GM21381 (cell line): ENCODE results near the gene WSCD1.

Experiments used
- ATAC-seq: cut with Tn5 transposase; IDR thresholded peaks from one replicate; pipeline ENCODE4 v1.9.1; 2021; ENCODE audit warnings: mild to moderate bottlenecking, moderate library complexity; ENCODE audit not compliant: unreplicated experiment

The WSCD1 gene

DNA sequence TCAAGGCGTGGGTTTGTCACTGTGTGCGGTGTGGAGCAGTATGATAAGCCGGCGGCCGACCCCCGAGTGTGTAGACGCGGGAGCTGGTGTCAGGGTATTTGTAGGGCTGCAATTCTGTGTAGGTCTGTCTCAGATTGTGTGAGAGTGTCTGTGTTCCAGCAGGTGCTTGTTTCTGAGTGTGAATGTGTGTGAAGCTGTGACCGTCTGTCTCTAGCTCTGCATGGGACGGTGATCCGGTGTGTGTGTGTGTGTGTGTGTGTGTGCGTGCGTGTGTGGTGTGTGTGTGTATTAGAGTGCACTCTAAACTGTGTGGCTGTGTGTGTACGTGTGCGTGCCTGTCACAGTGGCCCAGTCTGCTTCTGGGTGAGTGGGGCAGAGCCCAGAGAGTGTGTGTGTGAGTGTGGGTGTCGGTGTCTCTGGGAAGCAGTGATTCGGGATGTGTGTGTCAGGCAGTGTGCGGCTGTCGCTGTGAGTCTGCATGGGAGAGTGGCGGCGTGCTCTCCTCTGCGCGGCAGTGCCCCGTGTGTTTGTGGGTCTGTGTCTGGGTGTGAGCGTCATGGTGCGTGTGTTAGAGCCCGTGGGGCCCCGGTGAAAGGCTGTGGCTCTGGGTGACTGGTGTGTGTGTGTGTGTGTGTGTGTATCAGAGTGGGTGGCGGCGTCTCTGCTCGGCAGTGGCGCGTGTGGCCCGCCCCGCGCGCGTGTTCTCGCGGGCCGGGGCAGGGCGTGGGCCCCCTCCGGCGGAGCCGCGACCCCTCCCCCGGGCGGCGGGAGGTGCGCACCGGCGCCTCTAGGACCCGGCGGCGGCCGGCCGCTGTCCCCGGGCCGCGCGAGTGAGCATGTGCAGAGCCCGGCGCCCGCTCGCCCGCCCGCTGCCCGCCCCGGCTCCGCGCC is at the start of gene WSCD1:
Gene WSCD1, plus strand, starts transcription at position 841 of the 891 bp plus-strand sequence. CDS start 10,280 bp downstream, outside the sequence.
- ATAC-seq: no peak

- no peak for ATAC-seq
Measured at GRCh38 chr17:6021011-6021400, 49.2 kb upstream of the WSCD1 start.

DNA sequence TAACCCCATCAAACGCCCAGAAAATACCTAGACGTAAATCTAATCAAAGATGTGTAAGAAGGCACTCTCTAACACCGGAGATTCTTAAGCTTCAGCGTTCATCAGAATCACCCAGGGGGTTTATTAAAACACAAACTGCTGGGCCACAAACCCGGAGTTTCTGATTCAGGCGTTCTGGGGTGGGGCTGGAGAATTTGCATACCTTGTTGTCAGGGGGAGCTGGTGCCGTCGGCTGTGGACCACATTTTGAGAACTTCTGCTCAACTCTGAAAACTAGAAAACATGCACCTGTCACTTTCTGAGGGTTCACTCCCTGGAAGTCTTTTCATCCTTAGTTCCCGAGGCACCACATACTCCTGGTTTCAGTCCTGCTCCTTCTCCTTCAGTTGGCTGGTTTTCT is 48.6 kb upstream of the WSCD1 start:
- ATAC-seq: no peak

DNA sequence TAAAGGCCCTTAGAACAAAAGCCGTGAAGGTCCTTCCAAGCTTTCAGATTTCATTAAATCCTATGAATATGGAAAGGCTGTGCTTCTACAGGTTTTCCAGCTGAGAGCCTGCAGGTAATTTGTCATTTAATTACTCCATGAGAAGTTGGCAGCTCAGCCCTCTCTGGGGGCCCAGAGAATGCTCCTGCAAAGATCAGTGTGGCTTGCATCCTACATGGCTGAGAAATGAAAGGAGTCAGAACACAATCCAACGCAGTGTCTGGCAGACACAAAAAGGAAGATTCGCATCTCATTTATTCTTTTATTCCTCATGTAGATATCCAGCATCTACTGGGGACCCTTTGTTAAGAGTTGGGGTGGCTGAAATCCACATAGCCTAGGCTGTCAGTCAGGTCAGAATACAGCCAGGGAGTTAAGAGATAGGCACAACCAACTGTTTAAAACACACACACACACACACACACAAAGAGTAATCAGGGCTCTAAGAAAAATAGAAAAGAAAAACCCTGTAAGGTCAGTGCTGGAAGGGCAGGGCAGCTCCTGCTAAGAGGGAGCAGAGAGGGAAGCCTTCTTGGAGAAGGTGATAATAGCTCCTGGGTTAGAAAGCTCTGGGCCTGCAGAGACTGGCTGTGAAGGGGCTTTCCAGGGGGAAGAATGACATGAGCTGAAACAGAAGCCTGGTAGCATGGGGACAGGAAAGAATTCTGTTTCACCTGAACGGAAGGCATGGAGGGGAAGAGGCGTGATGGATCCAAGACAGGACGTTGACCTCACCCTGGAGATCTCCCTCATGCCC is 46.9 kb upstream of the WSCD1 start:
- no peak for ATAC-seq

DNA sequence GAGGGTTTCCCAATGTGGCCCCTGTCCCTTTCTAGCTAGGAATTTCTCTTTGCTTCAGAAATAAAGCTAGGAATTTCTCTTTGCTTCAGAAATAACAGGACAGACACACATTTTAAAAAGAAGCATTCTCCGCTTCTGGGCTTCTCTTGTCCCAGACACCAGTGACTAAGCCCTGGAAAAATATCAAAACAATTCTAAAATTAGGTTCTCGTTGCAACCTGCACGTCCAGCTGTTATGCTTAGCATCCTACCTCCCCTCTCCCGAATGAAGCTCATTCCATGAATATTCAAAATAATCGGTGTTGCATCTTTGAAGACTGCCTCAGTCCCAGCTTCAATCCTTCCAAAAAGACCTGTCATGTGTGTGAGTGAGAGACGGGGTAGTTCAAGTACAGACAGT is 45.6 kb upstream of the WSCD1 start:
- ATAC-seq: no peak

GRCh38 chr17:6027342-6028024 is 42.7 kb upstream of the WSCD1 start:
- ATAC-seq: no peak

DNA sequence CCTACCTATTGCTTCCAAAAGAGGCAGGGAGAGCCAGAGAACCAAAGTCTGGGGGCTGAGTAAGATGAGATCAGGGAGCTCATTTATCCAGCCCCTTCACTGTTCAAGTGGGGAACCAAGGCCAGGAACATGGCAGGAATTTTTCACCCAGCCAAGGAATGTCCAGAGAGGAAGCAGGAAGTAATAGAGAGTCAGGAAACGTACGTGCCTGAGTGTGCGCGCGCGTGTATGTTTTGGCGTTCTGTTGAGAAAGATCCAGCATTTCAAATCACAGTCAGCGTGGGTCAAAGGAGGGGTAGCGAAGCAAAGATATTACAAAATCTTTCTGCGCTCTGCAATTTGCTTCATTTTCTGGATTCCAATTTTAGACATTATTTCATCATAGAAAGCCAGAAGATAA is 41.9 kb upstream of the WSCD1 start:
- ATAC-seq: no peak

- no peak for ATAC-seq
Measured at GRCh38 chr17:6035801-6036394, 34.3 kb upstream of the WSCD1 start.

GRCh38 chr17:6040504-6040903 is 29.7 kb upstream of the WSCD1 start:
- no peak for ATAC-seq

DNA sequence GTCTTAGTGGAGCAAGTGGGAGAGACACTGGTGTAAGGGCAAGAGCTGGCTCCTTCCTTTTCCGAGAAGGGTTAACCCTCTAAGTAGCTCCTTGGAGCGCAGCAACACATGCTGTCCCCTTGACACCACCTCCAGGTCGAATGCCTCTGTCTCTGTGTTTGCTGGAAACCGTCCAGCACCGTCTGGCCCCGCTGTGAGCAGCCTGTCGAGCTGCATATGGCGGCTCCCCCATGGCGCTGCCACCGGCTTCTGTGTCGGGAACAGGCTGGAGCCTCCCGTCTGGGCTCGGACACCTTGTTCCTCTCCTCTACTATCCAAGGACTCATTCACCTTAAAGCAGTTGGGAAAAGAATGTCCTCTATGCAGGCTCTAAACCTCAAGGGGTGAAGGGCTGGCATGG is 28.9 kb upstream of the WSCD1 start:
- no peak for ATAC-seq

GRCh38 chr17:6043405-6043804 is 26.8 kb upstream of the WSCD1 start:
- ATAC-seq: no peak

DNA sequence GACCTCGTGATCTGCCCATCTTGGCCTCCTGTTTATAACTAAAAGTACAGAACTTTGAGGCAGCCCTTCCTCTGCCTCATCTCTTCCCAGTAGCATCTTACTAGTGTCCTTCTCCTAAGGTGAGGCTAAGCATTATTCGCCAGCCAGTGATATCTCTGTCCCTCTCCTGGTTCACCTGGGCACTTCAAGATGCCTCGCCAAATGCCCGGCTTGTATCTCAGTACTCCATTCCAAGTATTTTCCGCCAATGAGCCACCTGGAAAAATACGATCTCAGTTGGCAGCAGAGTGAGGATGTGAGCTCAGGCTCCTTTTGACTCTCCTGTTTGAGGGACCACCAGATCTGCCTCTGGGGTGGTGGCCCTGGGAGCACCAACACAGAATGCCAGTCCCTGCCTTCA is 25.9 kb upstream of the WSCD1 start:
- no peak for ATAC-seq

DNA sequence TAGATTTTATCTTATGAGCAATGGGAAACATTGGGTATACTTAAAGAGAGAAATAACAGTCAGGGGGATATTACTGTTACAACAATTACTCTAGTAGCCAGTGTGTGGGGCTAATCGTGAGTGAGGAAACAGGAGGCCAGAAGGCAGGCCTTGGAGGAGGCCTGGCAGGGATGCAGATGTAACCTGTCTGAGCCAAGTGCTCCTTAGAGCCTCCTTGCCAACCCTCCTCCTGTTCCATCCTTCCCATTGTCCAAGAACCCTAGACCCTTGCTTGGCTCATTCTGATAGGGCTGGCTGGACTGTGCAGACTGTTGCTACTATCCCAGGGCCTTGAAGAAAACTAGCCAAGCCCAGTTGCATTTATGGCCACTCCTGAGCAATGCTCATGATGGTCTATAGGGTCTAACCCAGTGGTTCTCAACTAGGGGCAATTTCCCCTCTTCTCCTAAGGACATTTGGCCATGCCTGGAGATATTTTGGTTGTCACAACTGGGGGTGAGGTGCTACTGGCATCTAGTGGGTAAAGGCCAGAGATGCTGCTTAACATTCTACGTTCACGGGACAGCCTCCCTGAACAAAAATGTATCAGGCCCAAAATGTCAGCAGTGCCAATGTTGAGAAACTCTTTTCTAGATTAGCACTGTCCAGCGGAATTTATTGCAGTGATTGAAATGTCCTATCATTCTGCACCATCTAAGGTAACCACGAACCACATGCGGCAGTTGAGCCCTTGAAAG is 24.4 kb upstream of the WSCD1 start:
- no peak for ATAC-seq

GRCh38 chr17:6046431-6046830 is 23.7 kb upstream of the WSCD1 start:
- ATAC-seq: no peak

DNA sequence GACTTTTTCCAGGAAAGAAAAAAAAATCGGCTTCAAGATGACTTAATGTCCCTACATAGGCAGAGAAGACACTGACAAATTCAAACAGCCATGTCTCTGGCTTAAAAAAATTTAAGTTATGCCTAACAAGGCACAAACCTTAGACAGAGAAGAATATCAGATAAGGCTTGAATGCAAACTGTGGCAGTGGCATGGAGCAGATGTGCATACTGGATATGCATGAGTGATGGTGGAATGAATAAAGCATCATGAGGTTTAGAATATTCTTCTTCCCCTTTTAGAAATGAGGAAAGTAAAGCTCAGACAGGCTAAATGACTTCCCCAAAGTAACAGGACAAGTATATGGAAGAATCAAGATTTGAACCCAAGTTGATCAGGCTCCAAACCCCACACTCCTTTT is 23.2 kb upstream of the WSCD1 start:
- no peak for ATAC-seq

GRCh38 chr17:6047966-6048365 is 22.2 kb upstream of the WSCD1 start:
- ATAC-seq: no peak

GRCh38 chr17:6048486-6048885 is 21.7 kb upstream of the WSCD1 start:
- ATAC-seq: no peak

- ATAC-seq: no peak
Measured at GRCh38 chr17:6052926-6053325, 17.3 kb upstream of the WSCD1 start.

- no peak for ATAC-seq
Measured at GRCh38 chr17:6054372-6054771, 15.8 kb upstream of the WSCD1 start.

GRCh38 chr17:6056104-6056503 is 14.1 kb upstream of the WSCD1 start:
- no peak for ATAC-seq
